Breast epithelium (tissue), 3 donors: ENCODE results near the gene PTPN3.

Experiments used
- CTCF ChIP-seq, 3 donors: fragments of 450-650 bp; IDR thresholded peaks; one replicate each; pipeline ENCODE4 v1.5.1; 2016 to 2017; ENCODE audit warnings: antibody characterized with exemption in 3 of 3, mild to moderate bottlenecking in 3 of 3, moderate library complexity in 3 of 3
- POLR2A ChIP-seq: fragments of 450-650 bp; IDR thresholded peaks from one replicate; pipeline ENCODE4 v1.6.1; 2016; ENCODE audit warnings: antibody characterized with exemption, mild to moderate bottlenecking, moderate library complexity
- POLR2AphosphoS5 ChIP-seq, 3 donors: sonication (generic); formaldehyde crosslinking; IDR thresholded peaks; one replicate each; pipeline ENCODE4 v1.6.1; 2017; ENCODE audit warnings: antibody characterized with exemption in 3 of 3

- no peak for TF ChIP-seq POLR2AphosphoS5 (IDR thresholded peaks at IDR 0.05)
- TF ChIP-seq POLR2A, result no peak
- no peak for TF ChIP-seq CTCF (IDR thresholded peaks at IDR 0.05)
Measured at GRCh38 chr9:109387856-109388255, 110.3 kb downstream of the PTPN3 start.
